Lower lobe of right lung (tissue), 2 donors: ENCODE results near the gene ARHGAP4. TPM values are rescaled to one million over a fixed set of nuclear protein-coding genes. Genes with fewer than 3 reads are reported as not detected.

Source experiments
- ATAC-seq, 2 donors: fragments of 200-7000 bp; cut with Tn5 transposase; one replicate each; pipeline ENCODE4 v1.9.1; 2020 to 2022; ENCODE audit warnings: mild to moderate bottlenecking in 2 of 2, moderate library complexity in 2 of 2
- DNase-seq: peaks from one replicate; pipeline ENCODE4 v3.0.0-alpha.2; 2020
- H3K27ac ChIP-seq: fragments of 200-600 bp; one replicate; pipeline ENCODE4 v1.8.0; 2022
- H3K27me3 ChIP-seq: fragments of 200-600 bp; one replicate; pipeline ENCODE4 v1.8.0; 2022; ENCODE audit warnings: low read depth
- H3K36me3 ChIP-seq: fragments of 200-600 bp; one replicate; pipeline ENCODE4 v1.8.0; 2022; ENCODE audit warnings: mild to moderate bottlenecking
- H3K4me1 ChIP-seq: fragments of 200-600 bp; one replicate; pipeline ENCODE4 v1.8.0; 2022
- H3K4me3 ChIP-seq: fragments of 200-600 bp; one replicate; pipeline ENCODE4 v1.8.0; 2022; ENCODE audit warnings: mild to moderate bottlenecking
- H3K9me3 ChIP-seq: fragments of 200-600 bp; one replicate; pipeline ENCODE4 v1.8.0; 2022
- intact Hi-C: fragments of 100-400 bp; cut with DNase I; formaldehyde crosslinking; loops from one replicate; pipeline ENCODE4 v1.11.0; 2022
- total RNA-seq: library from RNA; stranded (reverse); fragmentation: NEBNext Ultra II Directional; extraction: Animal tissue kit (Norgen Biotek cat#: 25700); gene quantifications from one replicate; pipeline ENCODE4 v1.2.1, GENCODE V29; 2021
- TF ChIP-seq, protein P1 (sequence below): fragments of 200-600 bp; IDR thresholded peaks from one replicate; pipeline ENCODE4 v1.8.0; 2022; ENCODE audit warnings: antibody characterized with exemption, mild to moderate bottlenecking
- donor health status: DM: no; HTN: yes; CAD: no; lungs with severe emphysema.

ARHGAP4 gene
- total RNA-seq, 1 donor from 2014 or later, result 70.7 TPM

DNA sequence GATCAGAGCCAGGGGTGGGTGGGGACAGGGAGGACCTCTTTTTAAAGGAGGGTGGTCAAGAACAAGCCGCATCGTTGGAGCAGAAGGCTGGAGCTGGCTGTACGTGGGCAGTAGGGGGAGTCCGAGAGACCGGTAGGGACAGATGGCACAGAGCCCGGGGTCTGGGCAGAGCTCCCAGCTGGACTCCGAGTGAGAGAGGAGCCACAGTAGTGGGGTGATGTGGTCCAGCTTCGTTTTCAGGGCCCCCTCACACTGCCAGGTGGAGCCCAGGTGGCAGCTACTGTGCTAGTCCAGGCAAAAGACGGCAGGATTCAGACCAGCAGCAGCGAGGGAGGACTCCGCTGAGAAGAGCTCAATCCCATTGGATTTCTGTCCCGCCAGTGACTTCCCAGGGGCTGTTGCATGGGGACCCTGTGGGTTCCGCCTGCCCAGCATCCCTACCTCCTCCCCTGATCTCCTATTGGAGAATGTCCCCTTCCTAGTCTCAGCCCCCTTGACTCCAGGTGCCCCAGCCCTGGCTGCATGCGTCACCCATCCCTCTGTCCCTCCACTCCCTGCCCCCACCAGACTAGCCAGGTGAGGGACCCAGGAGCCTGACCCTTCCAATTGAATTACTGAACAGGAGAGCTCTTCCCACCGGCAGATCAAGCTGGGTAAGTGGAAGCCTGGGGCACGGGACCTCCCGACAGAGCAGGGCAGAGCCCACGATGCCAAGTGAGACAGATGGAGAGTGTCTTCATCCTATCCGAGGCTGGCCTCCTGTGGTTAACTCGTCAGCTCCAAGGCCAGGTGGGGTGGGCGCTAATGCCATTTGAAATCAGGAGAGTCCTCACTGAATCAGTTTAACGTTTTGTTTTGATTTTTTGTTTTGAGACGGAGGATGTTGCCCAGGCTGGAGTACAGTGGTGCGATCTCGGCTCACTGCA is 2.9 kb downstream of the ARHGAP4 start:
- Histone ChIP-seq H3K27ac (peak overlapping the region; percentile 46), H3K4me1 (peaks cover 39% of the 10 kb centered on the region), H3K36me3 (peaks cover 5% of the 10 kb centered on the region), H3K27me3 (no peaks in the 10 kb centered on the region), H3K4me3 (peak overlapping the region; percentile 25), H3K9me3 (no peaks in the 10 kb centered on the region)
- TF ChIP-seq, protein P1, sequence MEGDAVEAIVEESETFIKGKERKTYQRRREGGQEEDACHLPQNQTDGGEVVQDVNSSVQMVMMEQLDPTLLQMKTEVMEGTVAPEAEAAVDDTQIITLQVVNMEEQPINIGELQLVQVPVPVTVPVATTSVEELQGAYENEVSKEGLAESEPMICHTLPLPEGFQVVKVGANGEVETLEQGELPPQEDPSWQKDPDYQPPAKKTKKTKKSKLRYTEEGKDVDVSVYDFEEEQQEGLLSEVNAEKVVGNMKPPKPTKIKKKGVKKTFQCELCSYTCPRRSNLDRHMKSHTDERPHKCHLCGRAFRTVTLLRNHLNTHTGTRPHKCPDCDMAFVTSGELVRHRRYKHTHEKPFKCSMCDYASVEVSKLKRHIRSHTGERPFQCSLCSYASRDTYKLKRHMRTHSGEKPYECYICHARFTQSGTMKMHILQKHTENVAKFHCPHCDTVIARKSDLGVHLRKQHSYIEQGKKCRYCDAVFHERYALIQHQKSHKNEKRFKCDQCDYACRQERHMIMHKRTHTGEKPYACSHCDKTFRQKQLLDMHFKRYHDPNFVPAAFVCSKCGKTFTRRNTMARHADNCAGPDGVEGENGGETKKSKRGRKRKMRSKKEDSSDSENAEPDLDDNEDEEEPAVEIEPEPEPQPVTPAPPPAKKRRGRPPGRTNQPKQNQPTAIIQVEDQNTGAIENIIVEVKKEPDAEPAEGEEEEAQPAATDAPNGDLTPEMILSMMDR, result peak; percentile 49
- DNase-seq, result peak; percentile 78
- intact Hi-C loops, result no loop called here
- peak; percentile 45 to 52 for ATAC-seq

DNA sequence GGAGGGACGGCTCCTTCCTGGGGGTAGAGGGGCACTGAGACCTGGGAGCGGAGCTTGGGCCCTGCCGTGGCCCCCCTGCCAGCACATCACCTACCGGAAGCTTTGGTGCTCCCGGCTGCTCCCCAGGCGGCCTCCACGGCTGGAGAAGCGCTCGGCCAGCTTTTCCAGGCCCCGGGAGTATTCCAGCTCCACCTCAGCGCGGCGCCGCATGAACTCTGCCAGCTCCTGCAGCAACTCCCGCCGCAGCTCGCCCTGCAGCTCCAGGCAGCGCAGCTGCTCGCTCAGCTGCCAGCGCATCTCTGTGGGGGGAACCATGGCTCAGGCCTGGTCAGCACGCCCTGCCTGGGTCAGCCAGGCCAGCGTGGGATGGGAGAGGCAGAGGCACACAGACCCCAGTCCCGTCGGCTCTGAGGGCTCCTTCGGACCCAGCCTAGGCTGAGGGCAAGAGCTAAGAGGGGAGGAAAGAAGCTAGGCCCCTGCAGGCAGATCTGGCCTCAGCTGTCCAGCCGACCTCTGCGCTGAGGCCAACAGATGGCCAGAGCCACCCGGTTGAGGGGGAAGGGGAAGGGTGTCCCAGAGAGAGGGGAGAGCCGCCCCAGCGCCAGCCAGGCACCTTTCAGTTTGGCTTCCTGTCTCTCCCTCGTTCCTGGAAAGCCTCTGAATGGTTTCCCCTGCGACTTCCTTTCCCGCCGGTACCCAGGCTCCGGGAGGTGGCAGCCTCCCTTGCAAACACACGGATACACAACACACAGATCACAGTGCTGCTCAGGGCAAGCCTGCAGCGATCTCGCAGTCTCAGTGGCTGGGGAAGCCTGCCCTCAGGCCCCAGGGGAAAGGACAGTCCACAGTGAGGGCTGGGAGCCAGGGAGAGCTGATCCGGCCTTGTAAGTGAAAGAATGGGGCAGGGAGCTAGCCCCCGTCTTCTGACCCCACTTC is 4.3 kb downstream of the ARHGAP4 start:
- H3K4me3 ChIP-seq, result peak overlapping the region; percentile 27
- H3K27me3 ChIP-seq, result no peaks in the 10 kb centered on the region
- H3K27ac ChIP-seq, result peak overlapping the region; percentile 31
- ATAC-seq (no peak), DNase-seq (peak; percentile 30)
- no peaks in the 10 kb centered on the region for H3K9me3 ChIP-seq
- peaks cover 6% of the 10 kb centered on the region for H3K36me3 ChIP-seq
- peaks cover 35% of the 10 kb centered on the region for H3K4me1 ChIP-seq
- intact Hi-C loops, result no loop called here
- TF ChIP-seq, protein P1, result no peak

DNA sequence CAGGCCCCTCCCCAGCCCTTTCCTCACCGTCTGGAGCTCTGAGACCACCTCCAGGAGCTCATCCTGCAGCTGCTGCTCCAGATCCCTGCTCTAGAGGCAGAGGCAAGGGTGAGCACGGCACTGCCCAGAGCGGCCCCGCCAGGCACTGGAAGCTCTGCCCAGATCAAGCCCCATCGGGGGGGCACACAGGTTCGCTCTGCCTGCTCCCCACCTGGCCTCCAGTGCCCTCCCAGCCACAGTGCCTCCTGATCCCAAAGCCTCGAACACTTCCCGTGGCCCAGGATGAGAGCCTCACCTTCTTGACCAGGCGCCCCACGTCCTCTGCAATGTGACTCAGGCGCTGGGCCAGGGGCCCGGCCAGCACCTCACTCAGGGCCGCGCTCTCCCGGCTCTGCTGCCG is 5.0 kb downstream of the ARHGAP4 start:
- intact Hi-C loops, result no loop called here
- Histone ChIP-seq H3K4me3 (peak overlapping the region; percentile 27), H3K9me3 (no peaks in the 10 kb centered on the region), H3K36me3 (peaks cover 6% of the 10 kb centered on the region), H3K27me3 (no peaks in the 10 kb centered on the region), H3K4me1 (peaks cover 32% of the 10 kb centered on the region), H3K27ac (peak overlapping the region; percentile 31)
- ATAC-seq (no peak), DNase-seq (peak; percentile 13)
- TF ChIP-seq, protein P1, result no peak

DNA sequence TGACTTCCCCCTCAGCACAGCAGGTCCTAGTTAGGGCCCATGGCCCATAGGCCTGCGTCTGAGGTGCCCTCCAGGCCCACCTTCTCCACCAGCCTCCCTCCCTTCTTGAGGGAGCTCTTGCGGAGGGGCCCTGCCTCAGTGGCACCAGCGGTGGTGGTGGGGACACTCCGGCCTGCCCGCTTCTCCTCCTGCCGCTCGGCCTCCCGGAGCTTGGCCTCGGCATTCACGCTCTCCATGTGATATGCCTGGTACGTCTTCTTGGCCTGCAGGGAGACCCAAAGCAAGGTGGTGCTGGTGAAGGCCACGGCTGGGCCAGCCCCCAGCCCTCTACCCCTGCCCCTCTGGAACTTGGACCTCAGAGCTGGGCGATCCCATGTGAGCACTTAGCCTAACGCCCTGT is 5.5 kb downstream of the ARHGAP4 start:
- peaks cover 32% of the 10 kb centered on the region for H3K4me1 ChIP-seq
- no peak overlapping the region for H3K4me3 ChIP-seq
- H3K27me3 ChIP-seq, result no peaks in the 10 kb centered on the region
- intact Hi-C loops, result no loop called here
- ATAC-seq (no peak), DNase-seq (peak; percentile 19)
- no peak overlapping the region for H3K27ac ChIP-seq
- no peaks in the 10 kb centered on the region for H3K9me3 ChIP-seq
- H3K36me3 ChIP-seq, result peaks cover 6% of the 10 kb centered on the region
- TF ChIP-seq, protein P1, result no peak

DNA sequence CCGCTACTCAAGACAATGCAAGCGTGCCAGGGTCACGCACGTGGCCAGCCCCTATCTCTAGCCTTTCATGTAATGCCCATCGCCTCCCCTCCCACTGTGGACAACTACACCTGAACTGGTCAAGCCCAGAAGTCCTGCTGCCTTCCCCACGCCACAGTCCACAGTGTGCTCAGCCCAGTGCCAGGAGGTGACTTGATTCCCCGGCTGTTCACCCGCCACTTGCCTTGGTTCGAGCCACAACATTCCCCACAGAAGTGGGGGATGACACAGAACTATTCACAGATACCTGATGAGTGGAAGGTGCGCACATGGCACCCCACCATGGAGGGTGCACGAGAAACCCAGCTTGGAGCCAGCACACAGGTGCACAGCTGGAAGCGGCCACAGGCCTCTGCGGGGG is 6.8 kb downstream of the ARHGAP4 start:
- H3K4me3 ChIP-seq, result no peak overlapping the region
- TF ChIP-seq, protein P1, result no peak
- intact Hi-C loops, result no loop called here
- H3K27ac ChIP-seq, result no peak overlapping the region
- H3K27me3 ChIP-seq, result no peaks in the 10 kb centered on the region
- ATAC-seq, result no peak
- H3K36me3 ChIP-seq, result peaks cover 6% of the 10 kb centered on the region
- H3K9me3 ChIP-seq, result no peaks in the 10 kb centered on the region
- H3K4me1 ChIP-seq, result peaks cover 32% of the 10 kb centered on the region
- DNase-seq, result peak; percentile 7
